ENCODE data around the gene C10orf88.
"Not testable (repeated sequence)": the region's sequence is repeated elsewhere in the genome, so short reads cannot be mapped to it uniquely, and the experiment has no call there.

The C10orf88 gene

GRCh38 chr10:122957474-122957873 lies 3.4 kb upstream of the C10orf88 start:
- no peak for DNase-seq

- no peak for DNase-seq
These were observed 1.9 kb upstream of the C10orf88 start for GRCh38 chr10:122955892-122956291.

GRCh38 chr10:122954731-122955050 lies 664 bp upstream of the C10orf88 start:
- no peak for DNase-seq

- DNase-seq, result no peak
These were observed 4.7 kb downstream of the C10orf88 start for GRCh38 chr10:122949296-122949695.

GRCh38 chr10:122939856-122940543 lies 14.0 kb downstream of the C10orf88 start:
- no peak for DNase-seq

- no peak for DNase-seq
These were observed 14.7 kb downstream of the C10orf88 start for GRCh38 chr10:122939133-122939855.

- no peak for DNase-seq
These were observed 22.7 kb downstream of the C10orf88 start for GRCh38 chr10:122931088-122931906.

GRCh38 chr10:122930140-122930539 lies 23.9 kb downstream of the C10orf88 start:
- no peak for DNase-seq

GRCh38 chr10:122915700-122916099 lies 38.3 kb downstream of the C10orf88 start:
- no peak for DNase-seq

GRCh38 chr10:122911889-122912484 lies 42.0 kb downstream of the C10orf88 start:
- peak; percentile 44 for DNase-seq

GRCh38 chr10:122910310-122910709 lies 43.7 kb downstream of the C10orf88 start, which contains the start of gene FAM24A:
Gene FAM24A, plus strand, starts transcription at chr10:122910610. Its CDS starts 1,025 bp downstream, at chr10:122911635.
- DNase-seq, result no peak

GRCh38 chr10:122903861-122904260 lies 50.2 kb downstream of the C10orf88 start:
- DNase-seq, result not testable (repeated sequence)

- DNase-seq, result no peak
These were observed 59.6 kb downstream of the C10orf88 start for GRCh38 chr10:122894261-122894944.

- no peak for DNase-seq
These were observed 69.9 kb downstream of the C10orf88 start for GRCh38 chr10:122884166-122884565.

- no peak for DNase-seq
These were observed 71.3 kb downstream of the C10orf88 start for GRCh38 chr10:122882766-122883165.

Data from T-helper 9 cell (primary cell).